CD4-positive, alpha-beta T cell (primary cell): Measurements from ENCODE around the gene NOS1AP. TPM values are rescaled to one million over a fixed set of nuclear protein-coding genes. Genes with fewer than 3 reads are reported as not detected.

Source experiments
- ATAC-seq: fragments of 200-7000 bp; cut with Tn5 transposase; one replicate; pipeline ENCODE4 v1.10.0; 2022; ENCODE audit warnings: mild to moderate bottlenecking; ENCODE audit not compliant: poor library complexity
- CTCF ChIA-PET: fragments of 350-600 bp; sonication (Branson Sonifier 250); formaldehyde crosslinking; loops from one replicate; lab custom pipeline; 2021; ENCODE audit warnings: antibody characterized with exemption, inconsistent platforms; lab: Charles Lee
- POLR2A ChIA-PET: fragments of 350-600 bp; sonication (Branson Sonifier 250); formaldehyde crosslinking; loops from one replicate; lab custom pipeline; 2021; ENCODE audit warnings: antibody characterized with exemption, inconsistent platforms; lab: Charles Lee
- DNase-seq, 14 experiments: peaks; one replicate each; pipeline ENCODE4 v3.0.0-alpha.2; 2013 to 2020; ENCODE audit warnings: mixed read lengths in 2 of 14
- H3K27ac ChIP-seq, 2 donors: one replicate each; pipeline versions ENCODE4 v1.5.1 to v1.7.0; 2013; ENCODE audit warnings: low read length in 2 of 2, low read depth in 1 of 2, mild to moderate bottlenecking in 1 of 2
- H3K27me3 ChIP-seq, 2 experiments: 1 replicate in 1 of 2; 2 replicates in 1 of 2; pipeline versions ENCODE4 v1.6.1 to v1.7.0; 2013; ENCODE audit warnings: low read length in 2 of 2, control low read depth in 1 of 2, mild to moderate bottlenecking in 1 of 2, moderate library complexity in 1 of 2; ENCODE audit not compliant: insufficient read depth in 2 of 2, control insufficient read depth in 1 of 2
- H3K36me3 ChIP-seq: one replicate; pipeline ENCODE4 v1.6.1; 2013; ENCODE audit warnings: low read length, control low read depth; ENCODE audit not compliant: insufficient read depth
- H3K4me1 ChIP-seq: one replicate; pipeline ENCODE4 v1.6.1; 2013; ENCODE audit warnings: low read length, control low read depth; ENCODE audit not compliant: insufficient read depth
- H3K4me3 ChIP-seq: one replicate; pipeline ENCODE4 v1.5.1; 2013; ENCODE audit warnings: mild to moderate bottlenecking, low read length, moderate library complexity
- H3K9me3 ChIP-seq, 2 experiments: 1 replicate in 1 of 2; 2 replicates in 1 of 2; pipeline versions ENCODE4 v1.6.1 to v1.7.0; 2013; ENCODE audit warnings: low read length in 2 of 2, mild to moderate bottlenecking in 2 of 2, control low read depth in 1 of 2, moderate library complexity in 1 of 2; ENCODE audit not compliant: control insufficient read depth in 1 of 2, insufficient read depth in 1 of 2
- H3K27ac Mint-ChIP-seq: one replicate; pipeline ENCODE4 v1.8.0; 2020; ENCODE audit warnings: mixed read lengths
- H3K27me3 Mint-ChIP-seq: one replicate; pipeline ENCODE4 v1.8.0; 2021; ENCODE audit warnings: mixed read lengths
- H3K36me3 Mint-ChIP-seq: one replicate; pipeline ENCODE4 v1.8.0; 2021; ENCODE audit warnings: low read depth, mixed read lengths
- H3K4me1 Mint-ChIP-seq: one replicate; pipeline ENCODE4 v1.8.0; 2021; ENCODE audit warnings: low read depth, mixed read lengths
- H3K4me3 Mint-ChIP-seq: one replicate; pipeline ENCODE4 v1.8.0; 2020; ENCODE audit warnings: mild to moderate bottlenecking, mixed read lengths
- H3K9me3 Mint-ChIP-seq: one replicate; pipeline ENCODE4 v1.8.0; 2020; ENCODE audit warnings: mixed read lengths
- intact Hi-C, 2 experiments: fragments of 100-400 bp; cut with DNase I in 1 of 2; cut with micrococcal nuclease in 1 of 2; formaldehyde crosslinking; loops; one replicate each; pipeline versions ENCODE4 v1.15.1 to v1.9.0; 2023 to 2025; cut with DNase I, micrococcal nuclease
- total RNA-seq, 174 experiments: library from RNA in 2 of 174; stranded (reverse) in 2 of 174; gene quantifications; one replicate each; pipeline ENCODE4 v1.2.3 and lab custom pipeline; 2021 to 2026
- TF ChIP-seq, protein P1 (sequence below): fragments of 200-600 bp; IDR thresholded peaks from one replicate; pipeline ENCODE4 v1.8.0; 2022; ENCODE audit warnings: antibody characterized with exemption, mild to moderate bottlenecking

The NOS1AP gene
- total RNA-seq, 2 experiments from 2014 or later: not detected

- Histone ChIP-seq H3K4me1 (no peaks in the 10 kb centered on the region), H3K9me3 (no peaks in the 10 kb centered on the region), H3K4me3 (no peak overlapping the region), H3K27me3 (peaks cover 0 to 10% of the 10 kb centered on the region in 2 experiments), H3K36me3 (no peaks in the 10 kb centered on the region), H3K27ac (no peak overlapping the region)
- Mint-ChIP-seq H3K9me3 (no peaks in the 10 kb centered on the region), H3K36me3 (no peaks in the 10 kb centered on the region), H3K4me3 (no peak overlapping the region), H3K27ac (no peak overlapping the region), H3K4me1 (no peaks in the 10 kb centered on the region), H3K27me3 (peaks cover 50% of the 10 kb centered on the region)
- ChIA-PET CTCF (no interaction called here), POLR2A (no interaction called here)
- no peak for DNase-seq
- no peak for ATAC-seq
- TF ChIP-seq, protein P1, sequence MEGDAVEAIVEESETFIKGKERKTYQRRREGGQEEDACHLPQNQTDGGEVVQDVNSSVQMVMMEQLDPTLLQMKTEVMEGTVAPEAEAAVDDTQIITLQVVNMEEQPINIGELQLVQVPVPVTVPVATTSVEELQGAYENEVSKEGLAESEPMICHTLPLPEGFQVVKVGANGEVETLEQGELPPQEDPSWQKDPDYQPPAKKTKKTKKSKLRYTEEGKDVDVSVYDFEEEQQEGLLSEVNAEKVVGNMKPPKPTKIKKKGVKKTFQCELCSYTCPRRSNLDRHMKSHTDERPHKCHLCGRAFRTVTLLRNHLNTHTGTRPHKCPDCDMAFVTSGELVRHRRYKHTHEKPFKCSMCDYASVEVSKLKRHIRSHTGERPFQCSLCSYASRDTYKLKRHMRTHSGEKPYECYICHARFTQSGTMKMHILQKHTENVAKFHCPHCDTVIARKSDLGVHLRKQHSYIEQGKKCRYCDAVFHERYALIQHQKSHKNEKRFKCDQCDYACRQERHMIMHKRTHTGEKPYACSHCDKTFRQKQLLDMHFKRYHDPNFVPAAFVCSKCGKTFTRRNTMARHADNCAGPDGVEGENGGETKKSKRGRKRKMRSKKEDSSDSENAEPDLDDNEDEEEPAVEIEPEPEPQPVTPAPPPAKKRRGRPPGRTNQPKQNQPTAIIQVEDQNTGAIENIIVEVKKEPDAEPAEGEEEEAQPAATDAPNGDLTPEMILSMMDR: no peak
- intact Hi-C loops: loop anchor here in 1 of 2 experiments (10.0 kb wide), 1 partner anchor 60 kb away; no protein-coding TSS in a partner anchor
Measured at GRCh38 chr1:162284206-162284955, 214.9 kb downstream of the NOS1AP start.

GRCh38 chr1:162285149-162285561 is 215.7 kb downstream of the NOS1AP start:
- TF ChIP-seq, protein P1: no peak
- ATAC-seq (no peak), DNase-seq (no peak)
- H3K4me3 Mint-ChIP-seq: no peak overlapping the region
- ChIA-PET POLR2A (no interaction called here), CTCF (no interaction called here)
- Histone ChIP-seq H3K27me3 (peaks cover 0 to 10% of the 10 kb centered on the region in 2 experiments), H3K9me3 (no peaks in the 10 kb centered on the region), H3K4me1 (no peaks in the 10 kb centered on the region), H3K27ac (no peak overlapping the region), H3K36me3 (no peaks in the 10 kb centered on the region), H3K4me3 (no peak overlapping the region)
- no peaks in the 10 kb centered on the region for H3K36me3 Mint-ChIP-seq
- H3K27ac Mint-ChIP-seq: no peak overlapping the region
- H3K27me3 Mint-ChIP-seq: peaks cover 50% of the 10 kb centered on the region
- intact Hi-C loops: loop anchor here in 1 of 2 experiments (10.0 kb wide), 1 partner anchor 60 kb away; no protein-coding TSS in a partner anchor
- H3K9me3 Mint-ChIP-seq: no peaks in the 10 kb centered on the region
- H3K4me1 Mint-ChIP-seq: no peaks in the 10 kb centered on the region

DNA sequence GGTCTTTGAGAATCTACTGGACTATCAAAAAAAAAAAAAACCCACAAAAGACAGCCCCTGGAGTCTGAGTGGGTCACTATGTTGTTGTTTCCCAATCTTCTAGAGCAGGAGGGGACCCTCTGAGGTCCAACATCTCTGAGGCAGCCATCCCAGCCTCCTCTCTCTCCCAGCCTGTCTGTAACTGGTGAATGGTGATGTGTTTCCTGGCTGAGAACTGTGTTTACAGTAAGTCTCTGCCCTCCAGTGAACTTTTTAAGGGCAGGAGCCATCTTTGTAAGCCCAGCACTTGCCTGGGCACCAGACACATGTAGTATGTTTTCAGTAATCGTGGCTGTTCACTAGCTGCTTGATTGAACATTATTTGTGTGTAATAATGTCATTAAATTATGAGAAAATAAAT is 221.5 kb downstream of the NOS1AP start:
- H3K27ac ChIP-seq: no peak overlapping the region
- H3K27me3 Mint-ChIP-seq: peaks cover 43% of the 10 kb centered on the region
- POLR2A ChIA-PET: no interaction called here
- H3K36me3 Mint-ChIP-seq: no peaks in the 10 kb centered on the region
- CTCF ChIA-PET: no interaction called here
- H3K4me1 Mint-ChIP-seq: no peaks in the 10 kb centered on the region
- peaks cover 0 to 8% of the 10 kb centered on the region in 2 experiments for H3K27me3 ChIP-seq
- TF ChIP-seq, protein P1: no peak
- no peaks in the 10 kb centered on the region for H3K4me1 ChIP-seq
- no peak overlapping the region for H3K4me3 ChIP-seq
- H3K36me3 ChIP-seq: no peaks in the 10 kb centered on the region
- H3K9me3 Mint-ChIP-seq: no peaks in the 10 kb centered on the region
- H3K9me3 ChIP-seq: no peaks in the 10 kb centered on the region
- intact Hi-C loops: no loop called here
- no peak for ATAC-seq
- no peak overlapping the region for H3K4me3 Mint-ChIP-seq
- no peak overlapping the region for H3K27ac Mint-ChIP-seq
- no peak for DNase-seq
